NCI-H2081 treated with DMSO at 0.1 percent for 48 hours (cell line): ENCODE results near the gene CD300H.
"Not testable (repeated sequence)": the region's sequence is repeated elsewhere in the genome, so short reads cannot be mapped to it uniquely, and the experiment has no call there.

Experiments
- DNase-seq: peaks from one replicate; lab custom pipeline; 2025; lab: John Stamatoyannopoulos, UW

Gene CD300H

GRCh38 chr17:74584292-74585060, 17.2 kb upstream of the CD300H start:
- no peak for DNase-seq

- no peak for DNase-seq
Observed at GRCh38 chr17:74582633-74583032, 15.3 kb upstream of the CD300H start.

DNA sequence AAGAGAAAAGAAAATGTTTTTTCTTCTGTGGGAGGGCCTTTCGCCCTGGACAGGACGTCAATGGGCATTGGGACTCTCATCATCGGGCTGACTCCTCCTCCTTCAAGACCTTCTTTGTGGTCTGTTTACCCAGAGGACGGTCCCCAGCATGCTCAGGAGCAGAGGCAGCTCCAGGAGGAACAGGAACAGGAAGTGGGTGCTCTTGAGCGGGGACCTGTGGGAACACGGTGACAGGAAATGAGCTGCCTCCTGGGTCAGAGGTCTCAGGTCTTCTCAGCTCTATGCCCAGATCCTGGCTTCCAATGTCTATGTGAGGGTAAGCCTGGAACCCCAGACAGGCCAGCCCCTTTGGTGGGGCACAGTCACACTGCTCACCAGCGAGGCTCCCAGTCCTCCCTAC, 12.6 kb upstream of the CD300H start:
- DNase-seq, result no peak

- DNase-seq, result no peak
Observed at GRCh38 chr17:74578979-74579378, 11.7 kb upstream of the CD300H start.

GRCh38 chr17:74574489-74575142, 7.3 kb upstream of the CD300H start:
- DNase-seq, result no peak

DNA sequence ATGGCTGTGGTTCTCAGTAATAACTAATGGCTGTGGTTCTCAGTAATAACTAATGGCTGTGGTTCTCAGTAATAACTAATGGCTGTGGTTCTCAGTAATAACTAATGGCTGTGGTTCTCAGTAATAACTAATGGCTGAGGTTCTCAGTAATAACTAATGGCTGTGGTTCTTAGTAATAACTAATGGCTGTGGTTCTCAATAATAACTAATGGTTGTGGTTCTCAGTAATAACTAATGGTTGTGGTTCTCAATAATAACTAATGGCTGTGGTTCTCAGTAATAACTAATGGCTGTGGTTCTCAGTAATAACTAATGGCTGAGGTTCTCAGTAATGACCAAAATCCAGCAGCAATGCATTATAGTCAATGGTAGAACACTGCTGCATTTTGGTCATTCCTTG, 6.3 kb upstream of the CD300H start:
- not testable (repeated sequence) for DNase-seq

DNA sequence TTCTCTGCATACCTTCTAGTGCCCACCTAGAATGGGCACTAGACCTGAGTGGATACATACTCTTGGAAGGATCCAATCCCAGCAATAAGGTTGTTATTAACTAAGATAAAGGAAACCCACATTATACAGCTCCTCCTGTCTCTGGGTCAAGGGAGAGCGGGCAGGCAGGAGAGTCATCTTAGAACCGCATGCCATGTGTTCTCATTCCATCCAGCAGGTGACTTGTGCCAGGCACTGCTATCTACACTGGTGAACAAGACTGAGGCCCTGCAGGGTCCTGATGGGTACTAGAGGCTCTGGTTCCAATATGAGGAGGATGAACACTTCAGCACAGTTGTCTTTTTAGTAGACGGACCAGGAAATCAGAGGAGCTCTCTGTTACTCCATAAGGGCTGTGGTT, 5.9 kb upstream of the CD300H start:
- DNase-seq, result no peak

DNA sequence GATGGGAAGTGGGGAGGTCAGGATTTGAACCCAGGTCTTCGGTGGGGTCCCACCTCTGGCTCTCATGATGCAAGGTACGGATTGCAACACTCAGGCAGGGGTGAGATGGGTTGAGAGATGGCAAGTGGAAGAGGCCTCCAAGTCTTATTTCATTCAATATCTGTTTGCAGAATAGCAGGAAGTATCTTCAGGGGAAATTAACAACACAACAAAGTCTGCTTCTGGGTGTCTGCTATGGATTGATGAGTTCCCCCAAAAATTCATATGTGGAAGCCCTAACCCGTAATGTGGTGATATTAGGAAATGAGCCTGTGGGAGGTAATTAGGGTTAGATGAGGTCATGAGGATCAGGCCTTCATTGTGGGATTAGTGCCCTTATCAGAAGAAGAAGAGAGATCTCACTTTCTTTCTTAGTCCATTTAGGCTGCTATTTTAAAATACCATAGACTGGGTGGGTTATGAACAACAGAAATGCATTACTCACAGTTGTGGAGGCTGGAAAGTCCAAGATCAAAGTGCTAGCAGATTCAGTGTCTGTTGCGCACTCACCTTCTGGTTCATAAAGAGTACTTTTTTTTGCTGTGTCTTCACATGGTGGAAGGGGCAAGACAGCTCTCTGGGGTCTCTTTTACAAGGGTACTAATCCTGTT, 4.4 kb upstream of the CD300H start:
- no peak for DNase-seq

- no peak for DNase-seq
Observed at GRCh38 chr17:74569020-74570003, 2.0 kb upstream of the CD300H start.

- no peak for DNase-seq
Observed at GRCh38 chr17:74568106-74568873, 981 bp upstream of the CD300H start.

DNA sequence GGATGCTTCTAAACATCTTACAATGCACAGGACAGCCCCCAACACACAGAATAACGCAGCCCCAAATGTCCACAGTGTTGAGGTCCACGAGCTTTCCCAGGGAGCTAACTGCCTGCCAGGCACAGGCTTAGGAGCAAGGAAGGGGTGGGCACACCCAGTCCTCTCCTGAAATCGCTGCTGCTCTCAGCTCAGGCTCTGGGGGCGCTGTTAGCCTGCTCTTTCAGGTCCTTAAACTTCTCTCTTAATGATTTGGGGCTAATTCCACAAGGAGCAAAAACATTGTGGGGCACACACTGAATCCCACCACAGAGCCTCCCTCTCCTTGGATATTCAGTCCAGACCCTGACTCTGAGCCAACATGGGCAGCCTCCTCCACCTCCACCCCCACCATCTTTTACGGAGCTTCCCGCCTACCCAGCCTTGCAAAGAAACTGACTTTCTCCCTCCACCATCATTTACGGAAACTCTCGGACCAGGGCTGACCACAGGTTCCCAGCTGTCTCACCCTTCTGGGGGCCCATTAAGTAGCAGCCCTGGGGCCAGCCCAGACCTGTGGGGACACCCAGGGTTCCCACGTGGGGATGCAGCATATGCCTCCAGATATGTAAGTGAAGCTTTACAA, 1.1 kb downstream of the CD300H start:
- no peak for DNase-seq

- DNase-seq, result no peak
Observed at GRCh38 chr17:74565126-74565525, 2.2 kb downstream of the CD300H start.

- no peak for DNase-seq
Observed at GRCh38 chr17:74563358-74563757, 4.0 kb downstream of the CD300H start.

- DNase-seq, result no peak
Observed at GRCh38 chr17:74561586-74561985, 5.7 kb downstream of the CD300H start.

DNA sequence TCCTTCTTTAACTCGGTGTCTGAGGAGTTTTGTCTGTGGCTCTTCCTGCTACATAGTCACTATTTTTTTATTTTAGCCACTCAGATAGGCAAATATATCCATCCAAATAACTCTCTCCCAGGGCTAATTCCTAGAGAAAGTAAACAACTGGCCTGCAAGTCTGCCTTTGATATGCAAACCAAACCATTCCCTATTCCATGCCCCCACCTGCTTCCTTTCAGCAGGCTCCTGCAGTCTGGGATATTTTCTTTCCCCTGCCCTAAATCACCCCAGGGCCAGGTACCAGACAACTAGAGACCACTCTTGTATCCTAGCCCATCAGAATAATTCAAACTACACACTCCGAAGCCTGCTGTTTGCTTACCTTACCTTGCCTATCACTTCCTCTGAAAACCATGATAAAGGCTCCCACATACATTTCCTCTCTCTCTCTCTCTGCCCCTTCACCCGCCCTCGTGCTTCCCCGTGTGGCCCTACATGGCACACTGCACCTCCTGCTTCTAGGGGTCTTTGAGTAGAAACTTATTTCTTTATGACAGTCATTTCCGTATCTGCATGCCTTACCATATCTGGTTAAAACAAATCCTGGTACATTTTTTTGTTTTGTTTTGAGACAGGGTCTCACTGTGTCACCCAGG, 8.3 kb downstream of the CD300H start:
- no peak for DNase-seq

DNA sequence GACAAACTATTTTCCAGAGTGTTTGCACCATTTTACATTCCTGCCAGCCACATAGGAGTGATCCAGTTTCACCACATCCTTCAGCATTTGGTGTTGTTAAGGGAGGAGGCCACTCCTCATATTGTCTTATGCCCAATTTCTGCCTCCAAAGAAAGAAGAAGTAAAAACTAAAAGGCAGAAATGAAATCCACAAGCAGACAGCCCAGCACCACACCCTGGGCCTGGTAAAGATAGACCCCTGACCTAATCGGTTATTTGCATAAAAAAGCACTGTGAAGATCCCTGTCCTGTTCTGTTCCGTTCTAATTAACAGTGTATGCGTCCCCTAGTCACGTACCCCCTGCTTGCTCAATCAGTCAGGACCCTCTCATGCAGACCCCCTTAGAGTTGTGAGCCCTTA, 8.9 kb downstream of the CD300H start:
- DNase-seq, result not testable (repeated sequence)

GRCh38 chr17:74555427-74555940, 11.8 kb downstream of the CD300H start:
- DNase-seq, result no peak

DNA sequence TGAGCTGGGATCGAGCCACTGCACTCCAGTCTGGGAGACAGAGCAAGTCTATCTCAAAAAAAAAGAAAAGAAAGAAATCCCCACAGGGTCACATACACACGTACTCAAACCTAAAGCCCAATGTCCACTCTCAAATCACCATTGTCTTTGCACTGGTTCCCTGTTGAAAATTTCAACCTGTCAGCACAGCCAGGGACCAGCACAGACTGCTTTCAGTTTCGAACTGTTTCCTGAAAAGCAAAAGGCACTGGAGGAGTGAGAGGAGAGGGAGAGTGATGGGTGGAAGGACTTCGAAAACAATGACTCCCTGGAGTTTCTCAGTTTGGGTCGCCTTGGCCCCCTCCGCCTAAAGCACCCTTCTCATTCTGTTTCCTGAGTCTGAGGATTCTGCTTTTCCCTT, 12.4 kb downstream of the CD300H start:
- no peak for DNase-seq

GRCh38 chr17:74552037-74552436, 15.3 kb downstream of the CD300H start:
- DNase-seq, result no peak

GRCh38 chr17:74550602-74551001, 16.7 kb downstream of the CD300H start:
- no peak for DNase-seq
